Chondrocyte (in vitro differentiated cells): Measurements from ENCODE around the gene RGS6. TPM values are rescaled to one million over a fixed set of nuclear protein-coding genes. Genes with fewer than 3 reads are reported as not detected.

Experiments used
- DNase-seq: peaks from one replicate; pipeline ENCODE4 v3.0.0; 2021; ENCODE audit warnings: mixed read lengths, low spot score
- H3K27ac Mint-ChIP-seq: one replicate; pipeline ENCODE4 v1.8.0; 2021; ENCODE audit warnings: mild to moderate bottlenecking, moderate library complexity, mixed read lengths; ENCODE audit not compliant: unreplicated experiment
- H3K27me3 Mint-ChIP-seq: 2 replicates; pipeline ENCODE4 v1.8.0; 2021; ENCODE audit warnings: low read depth, mixed read lengths
- H3K36me3 Mint-ChIP-seq: 2 replicates; pipeline ENCODE4 v1.8.0; 2021; ENCODE audit warnings: low read depth, mixed read lengths
- H3K4me1 Mint-ChIP-seq: 2 replicates; pipeline ENCODE4 v1.8.0; 2021; ENCODE audit warnings: low read depth, mild to moderate bottlenecking, mixed read lengths
- H3K4me3 Mint-ChIP-seq: one replicate; pipeline ENCODE4 v1.8.0; 2021; ENCODE audit warnings: mild to moderate bottlenecking, moderate library complexity, mixed read lengths; ENCODE audit not compliant: unreplicated experiment
- H3K9me3 Mint-ChIP-seq: 2 replicates; pipeline ENCODE4 v1.8.0; 2021; ENCODE audit warnings: low read depth, mixed read lengths
- CTCF ChIP-seq: fragments of 200-600 bp; sonication (generic); IDR thresholded peaks from 2 replicates; pipeline ENCODE4 v1.5.0; 2021; ENCODE audit warnings: antibody characterized with exemption, mild to moderate bottlenecking, moderate library complexity
- total RNA-seq: library from RNA; stranded (reverse); gene quantifications from 3 replicates; pipeline ENCODE4 v1.2.1, GENCODE V29; 2021

Gene RGS6
- total RNA-seq, 1 donor from 2014 or later, result 0.12 TPM

DNA sequence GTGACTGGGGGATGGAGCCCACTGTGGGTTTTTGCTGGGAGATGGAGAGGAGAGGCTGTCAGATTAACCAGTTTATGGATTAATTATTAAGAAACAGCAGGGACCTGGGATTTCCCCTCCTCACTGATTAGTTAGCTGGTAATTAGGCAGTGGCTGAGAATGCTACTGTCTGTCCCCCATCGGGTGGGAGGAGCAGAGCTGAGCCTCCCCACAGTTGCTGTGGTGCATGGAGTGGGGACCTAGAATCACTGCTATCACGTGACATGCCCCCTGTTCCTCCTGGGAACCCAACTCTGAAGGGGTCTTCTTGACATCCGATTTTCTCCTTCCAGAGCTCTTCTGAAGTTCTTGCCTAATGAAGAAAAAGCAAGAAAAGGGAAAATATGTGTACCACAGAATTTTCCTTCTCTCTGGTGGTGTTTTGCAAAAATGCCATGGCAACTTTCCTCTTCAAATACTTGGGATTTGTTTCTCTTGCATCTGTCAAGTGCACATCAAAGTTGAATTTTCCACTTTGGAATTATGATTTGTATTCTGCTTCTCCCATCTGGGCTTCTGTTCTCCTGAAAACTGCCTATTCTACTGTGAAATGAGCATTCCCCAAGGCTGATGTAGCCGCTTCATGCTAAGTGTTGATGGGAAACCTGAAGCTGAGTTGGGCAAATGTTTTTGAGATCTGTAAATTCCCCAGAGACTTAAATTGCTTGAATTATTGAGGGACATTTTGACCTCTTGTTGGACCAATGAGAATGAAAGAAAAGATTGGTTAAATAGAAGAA is 264.2 kb downstream of the RGS6 start:
- Mint-ChIP-seq H3K9me3 (peaks cover 13% of the 10 kb centered on the region), H3K4me3 (no peak overlapping the region), H3K36me3 (no peaks in the 10 kb centered on the region)

GRCh38 chr14:72201645-72202044 is 269.4 kb downstream of the RGS6 start:
- Mint-ChIP-seq H3K27ac (no peak overlapping the region), H3K27me3 (peaks cover 8% of the 10 kb centered on the region), H3K4me1 (no peaks in the 10 kb centered on the region), H3K36me3 (no peaks in the 10 kb centered on the region), H3K9me3 (no peaks in the 10 kb centered on the region), H3K4me3 (no peak overlapping the region)
- DNase-seq, result no peak
- no peak for TF ChIP-seq CTCF

More for the DNA sequence above, 264.2 kb downstream of the RGS6 start:
- no peak for DNase-seq
- H3K4me1 Mint-ChIP-seq, result no peaks in the 10 kb centered on the region
- peaks cover 8% of the 10 kb centered on the region for H3K27me3 Mint-ChIP-seq
- H3K27ac Mint-ChIP-seq, result no peak overlapping the region
- no peak for TF ChIP-seq CTCF

DNA sequence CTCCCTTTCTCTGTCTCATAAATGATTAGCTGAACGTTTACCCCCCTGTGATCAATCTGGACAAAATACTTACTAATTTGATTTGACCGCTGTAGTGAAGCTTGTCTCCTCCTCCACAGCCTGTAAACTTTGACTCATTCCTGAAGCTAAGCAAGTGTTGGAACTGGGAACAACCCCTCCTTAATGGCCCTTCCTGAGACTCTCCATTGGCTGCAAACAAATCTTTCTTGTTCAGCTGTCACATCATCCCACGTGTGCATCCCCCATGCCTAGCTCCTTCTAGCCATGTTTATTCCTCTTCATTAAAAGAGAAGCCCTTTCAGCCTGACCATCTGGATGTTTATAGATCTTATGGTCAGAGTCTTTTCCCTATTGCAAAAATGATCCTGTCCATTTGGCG is 281.2 kb downstream of the RGS6 start:
- Mint-ChIP-seq H3K4me1 (no peaks in the 10 kb centered on the region), H3K36me3 (no peaks in the 10 kb centered on the region), H3K27ac (no peak overlapping the region), H3K27me3 (peaks cover 2% of the 10 kb centered on the region), H3K4me3 (no peak overlapping the region), H3K9me3 (peaks cover 3% of the 10 kb centered on the region)
- DNase-seq, result no peak
- TF ChIP-seq CTCF, result no peak

- Mint-ChIP-seq H3K27me3 (peaks cover 2% of the 10 kb centered on the region), H3K4me1 (no peaks in the 10 kb centered on the region), H3K27ac (no peak overlapping the region), H3K36me3 (no peaks in the 10 kb centered on the region), H3K9me3 (peaks cover 3% of the 10 kb centered on the region), H3K4me3 (no peak overlapping the region)
- DNase-seq, result no peak
- TF ChIP-seq CTCF, result no peak
These were observed 282.9 kb downstream of the RGS6 start for GRCh38 chr14:72215080-72215479.

- Mint-ChIP-seq H3K9me3 (peaks cover 18% of the 10 kb centered on the region), H3K27me3 (peaks cover 2% of the 10 kb centered on the region), H3K36me3 (no peaks in the 10 kb centered on the region), H3K27ac (no peak overlapping the region), H3K4me1 (no peaks in the 10 kb centered on the region), H3K4me3 (no peak overlapping the region)
- TF ChIP-seq CTCF, result no peak
- DNase-seq, result no peak
These were observed 284.9 kb downstream of the RGS6 start for GRCh38 chr14:72217135-72217534.
